Endothelial cell of umbilical vein (primary cell): ENCODE results near the gene NPTX2.

Experiments
- GATA2 ChIP-seq: IDR thresholded peaks from 2 replicates; pipeline ENCODE4 v1.7.0; 2011; ENCODE audit warnings: low read depth, mild to moderate bottlenecking, moderate library complexity, mixed read lengths, low read length; ENCODE audit not compliant: insufficient read length, insufficient read depth
- POLR2AphosphoS5 ChIP-seq: IDR thresholded peaks from 2 replicates; pipeline ENCODE4 v1.6.1; 2012; ENCODE audit warnings: low read depth, mild to moderate bottlenecking, control low read depth, low read length, moderate library complexity; ENCODE audit not compliant: insufficient read depth
- TF ChIP-seq, protein P1 (sequence below), 2 donors: IDR thresholded peaks; 1 replicate in 1 of 2; 2 replicates in 1 of 2; pipeline ENCODE4 v1.5.1; 2011; ENCODE audit warnings: low read length in 2 of 2, mild to moderate bottlenecking in 2 of 2, moderate library complexity in 2 of 2, control low read depth in 1 of 2, inconsistent platforms in 1 of 2, low read depth in 1 of 2; ENCODE audit not compliant: insufficient read depth in 1 of 2; ENCODE audit errors: extremely low read depth in 1 of 2

DNA sequence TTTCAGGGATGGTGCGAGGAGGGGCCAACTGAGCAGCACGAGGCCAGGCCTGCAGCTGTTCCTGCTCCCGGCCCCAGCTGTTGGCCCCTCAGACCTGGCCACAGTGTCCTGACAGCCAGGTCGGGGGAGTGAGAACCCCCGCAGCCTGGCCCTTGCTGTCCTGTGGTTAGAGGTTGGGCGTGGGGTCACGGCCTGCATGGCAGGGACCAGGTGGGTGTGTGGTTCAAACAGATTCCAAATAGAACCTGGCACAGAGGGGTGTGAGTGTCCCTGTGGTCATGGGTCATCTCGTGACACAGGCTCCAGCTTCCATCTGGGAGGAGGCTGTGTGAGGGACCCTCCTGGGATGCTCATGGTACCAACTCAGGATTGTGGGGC, 10.3 kb downstream of the NPTX2 start:
- TF ChIP-seq, protein P1, sequence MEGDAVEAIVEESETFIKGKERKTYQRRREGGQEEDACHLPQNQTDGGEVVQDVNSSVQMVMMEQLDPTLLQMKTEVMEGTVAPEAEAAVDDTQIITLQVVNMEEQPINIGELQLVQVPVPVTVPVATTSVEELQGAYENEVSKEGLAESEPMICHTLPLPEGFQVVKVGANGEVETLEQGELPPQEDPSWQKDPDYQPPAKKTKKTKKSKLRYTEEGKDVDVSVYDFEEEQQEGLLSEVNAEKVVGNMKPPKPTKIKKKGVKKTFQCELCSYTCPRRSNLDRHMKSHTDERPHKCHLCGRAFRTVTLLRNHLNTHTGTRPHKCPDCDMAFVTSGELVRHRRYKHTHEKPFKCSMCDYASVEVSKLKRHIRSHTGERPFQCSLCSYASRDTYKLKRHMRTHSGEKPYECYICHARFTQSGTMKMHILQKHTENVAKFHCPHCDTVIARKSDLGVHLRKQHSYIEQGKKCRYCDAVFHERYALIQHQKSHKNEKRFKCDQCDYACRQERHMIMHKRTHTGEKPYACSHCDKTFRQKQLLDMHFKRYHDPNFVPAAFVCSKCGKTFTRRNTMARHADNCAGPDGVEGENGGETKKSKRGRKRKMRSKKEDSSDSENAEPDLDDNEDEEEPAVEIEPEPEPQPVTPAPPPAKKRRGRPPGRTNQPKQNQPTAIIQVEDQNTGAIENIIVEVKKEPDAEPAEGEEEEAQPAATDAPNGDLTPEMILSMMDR (IDR thresholded peaks at IDR 0.05; ENCODE audit: extremely low read depth in 1 of 2, insufficient read depth in 1 of 2, low read depth in 1 of 2, low read length in 2 of 2): no peak
- no peak for TF ChIP-seq POLR2AphosphoS5
- no peak for TF ChIP-seq GATA2
